Measurements from ENCODE around the gene IFNA10.
"Not testable (repeated sequence)": the region's sequence is repeated elsewhere in the genome, so short reads cannot be mapped to it uniquely, and the experiment has no call there.

The IFNA10 gene

DNA sequence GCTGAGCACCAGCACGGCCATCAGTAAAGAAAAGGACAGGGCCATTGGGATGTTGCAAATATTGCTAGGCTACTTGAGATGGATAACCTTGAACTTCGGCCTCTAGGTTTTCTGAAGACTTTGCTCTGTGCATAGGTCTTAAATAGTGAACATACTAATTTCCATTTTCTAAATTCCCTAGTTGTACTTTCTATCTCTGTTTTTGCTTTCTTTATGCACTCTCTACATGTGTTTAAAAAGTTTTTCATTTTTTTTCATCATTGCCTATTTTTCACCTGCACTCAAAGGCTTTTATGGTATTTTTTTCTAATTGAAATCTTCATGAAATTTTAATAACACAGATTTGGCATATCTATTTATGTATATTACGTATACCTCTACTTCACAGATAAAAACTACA is 19.5 kb downstream of the IFNA10 start, which contains the start of gene IFNA4:
Gene IFNA4, minus strand, starts transcription at position 101 of the 400 bp plus-strand sequence. Its CDS starts 56 bp downstream, at position 45.
- not testable (repeated sequence) for DNase-seq

DNA sequence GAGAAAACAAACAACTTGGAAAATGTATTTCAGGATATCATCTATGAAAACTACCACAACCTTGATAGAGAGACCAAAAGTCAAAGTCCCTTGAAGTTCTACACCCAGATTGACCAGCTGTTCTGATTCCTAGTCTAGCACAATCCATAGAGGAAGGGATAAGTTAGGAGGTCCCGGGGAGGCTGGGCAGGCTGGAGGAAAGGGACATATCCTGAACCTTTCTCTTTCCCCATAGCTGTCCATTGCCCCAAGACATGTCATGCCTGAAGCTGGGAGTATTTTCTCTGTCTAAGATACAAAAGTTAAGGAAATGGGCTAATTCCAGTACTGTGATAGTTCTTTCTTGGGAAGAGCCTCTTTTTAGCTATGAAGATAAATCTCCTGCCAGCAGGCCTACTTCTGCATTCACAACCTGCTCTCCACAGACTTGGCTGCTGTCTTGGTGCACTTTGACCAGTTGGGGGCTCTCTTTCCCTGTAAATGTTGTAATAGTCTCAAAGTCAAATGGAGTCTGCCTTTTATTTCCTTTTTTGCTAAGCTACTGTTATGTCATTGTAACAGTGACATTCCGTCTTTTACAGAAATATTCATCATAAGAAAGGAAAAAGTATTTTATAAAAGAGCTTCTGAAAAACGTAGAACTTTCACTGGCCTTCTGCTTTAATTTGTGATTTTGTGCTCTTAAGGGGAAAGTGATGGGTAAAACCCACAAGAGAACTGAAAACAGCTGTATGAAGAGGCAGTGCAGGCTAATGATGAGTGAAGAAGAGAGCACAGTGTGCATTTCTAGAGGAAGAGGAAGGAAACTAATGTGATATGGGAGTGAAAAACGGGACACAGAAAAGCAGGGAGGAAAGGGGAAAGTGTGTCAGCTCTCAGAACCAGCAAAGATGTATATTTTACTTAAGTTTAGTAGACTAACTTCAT is 23.9 kb downstream of the IFNA10 start:
- peak in 1 of 2 donors; percentile 61 for DNase-seq

DNA sequence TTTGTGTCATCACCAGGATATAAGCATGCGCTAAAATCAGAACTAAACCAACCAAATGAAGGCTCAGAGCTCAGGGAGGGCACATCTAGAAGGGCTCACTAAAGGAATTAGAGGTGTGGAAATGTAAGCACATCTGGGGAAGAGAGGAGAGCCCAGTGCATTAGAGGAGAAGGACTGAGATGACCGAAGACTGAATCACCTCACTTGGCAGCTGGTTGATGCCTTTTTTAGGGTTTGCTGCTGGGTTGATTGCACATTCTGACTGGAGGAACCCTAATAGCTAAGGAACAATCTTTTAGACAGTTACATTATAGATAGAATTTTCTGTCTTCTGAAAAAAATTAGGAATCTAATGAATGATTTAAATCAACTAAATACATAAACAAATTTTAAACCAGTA is 32.3 kb downstream of the IFNA10 start:
- DNase-seq: no peak

DNA sequence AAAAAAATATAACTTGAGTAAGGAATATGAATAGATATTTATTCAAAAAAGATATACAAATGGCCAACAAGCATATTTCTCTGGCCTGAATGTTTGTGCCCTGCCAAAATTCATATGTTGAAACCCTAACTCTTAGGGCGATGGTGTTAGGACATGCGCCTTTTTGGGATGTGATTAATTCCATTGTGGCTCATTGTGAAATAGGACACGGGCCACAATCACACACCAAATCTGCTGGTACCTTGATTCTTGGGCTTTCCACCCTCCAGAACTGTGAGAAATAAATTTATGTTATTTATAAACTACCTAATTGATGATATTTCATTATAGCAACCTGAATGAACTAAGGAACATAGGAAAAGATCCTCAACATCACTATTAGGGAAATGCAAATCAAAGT is 34.8 kb downstream of the IFNA10 start:
- no peak for DNase-seq

DNA sequence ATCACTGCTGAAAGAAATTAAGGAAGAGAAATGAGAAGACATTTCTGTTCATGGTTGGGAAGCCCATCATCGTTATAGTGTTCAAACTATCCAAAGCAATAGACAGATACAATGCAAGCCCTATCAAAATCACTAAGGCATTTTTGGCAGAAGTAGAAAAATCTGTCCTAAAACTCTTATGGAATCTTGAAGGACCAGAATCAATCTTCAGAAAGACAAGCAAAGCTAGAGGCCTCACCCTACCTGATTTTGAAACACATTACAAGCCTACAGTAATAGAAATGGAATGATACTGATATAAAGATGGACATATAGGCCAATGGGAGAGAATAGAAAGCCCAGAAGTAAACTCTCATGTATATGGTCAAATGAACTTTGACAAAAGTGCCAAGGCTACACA is 35.6 kb downstream of the IFNA10 start:
- no peak for DNase-seq

DNA sequence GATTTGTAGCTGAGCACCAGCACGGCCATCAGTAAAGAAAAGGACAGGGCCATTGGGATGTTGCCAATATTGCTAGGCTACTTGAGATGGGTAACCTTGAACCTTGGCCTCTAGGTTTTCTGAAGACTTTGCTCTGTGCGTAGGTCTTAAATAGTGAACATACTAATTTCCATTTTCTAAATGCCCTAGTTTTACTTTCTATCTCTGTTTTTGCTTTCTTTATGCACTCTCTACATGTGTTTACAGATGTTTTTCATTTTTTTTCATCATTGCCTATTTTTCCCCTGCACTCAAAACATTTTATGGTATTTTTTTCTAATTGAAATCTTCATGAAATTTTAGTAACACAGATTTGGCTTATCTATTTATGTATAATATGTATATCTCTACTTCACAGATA is 40.4 kb downstream of the IFNA10 start, which contains the start of gene IFNA21:
Gene IFNA21, minus strand, starts transcription at position 101 of the 400 bp plus-strand sequence. Its CDS starts 48 bp downstream, at position 53.
- not testable (repeated sequence) for DNase-seq

DNA sequence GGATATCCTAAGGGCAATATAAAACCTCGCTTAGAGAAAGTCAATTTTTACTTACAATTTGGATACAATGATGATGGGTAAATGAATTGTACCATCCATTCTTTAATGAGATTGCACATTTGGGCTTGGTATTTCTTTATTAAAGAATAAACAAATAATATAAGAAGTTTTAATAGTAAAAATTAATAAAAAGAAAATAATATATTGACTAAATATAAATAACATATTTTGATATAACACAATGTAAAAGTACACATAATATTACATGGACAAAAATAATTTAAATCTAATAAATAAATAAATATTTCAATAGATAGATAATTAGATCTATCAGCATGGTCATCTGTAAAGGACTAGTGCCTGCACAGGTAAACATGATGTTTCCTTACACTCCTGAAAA is 41.4 kb downstream of the IFNA10 start:
- no peak for DNase-seq

DNA sequence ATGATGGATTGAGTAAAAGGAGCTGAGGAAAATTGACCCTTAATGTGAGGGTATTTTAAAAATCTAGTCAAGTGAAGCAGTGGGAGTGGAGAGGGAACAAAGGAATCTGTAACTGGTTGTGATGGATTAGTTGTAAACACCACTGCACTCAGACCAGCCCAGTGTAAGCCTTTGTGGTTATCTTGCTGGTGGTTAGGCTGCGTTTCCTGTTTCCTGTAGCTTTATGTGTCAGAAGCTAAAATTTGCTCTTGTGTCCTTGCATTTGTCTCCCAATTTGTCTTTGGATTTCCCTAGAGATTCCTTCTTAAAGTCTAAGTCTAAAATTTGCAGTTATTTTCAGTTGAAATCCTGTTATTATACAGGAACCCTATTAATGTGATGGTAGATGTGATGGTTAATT is 46.8 kb downstream of the IFNA10 start:
- peak in 1 of 2 donors; percentile 80 for DNase-seq
